K562 (cell line): ENCODE data around the gene MYCN. TPM values are rescaled to one million over a fixed set of nuclear protein-coding genes. Genes with fewer than 3 reads are reported as not detected.

Experiments
- ATAC-seq: fragments of 200-7000 bp; cut with Tn5 transposase; 3 replicates; pipeline ENCODE4 v1.9.1; 2020; ENCODE audit warnings: moderate library complexity
- BruUV-seq: library from RNA; stranded (reverse); fragments of 400-500 nt; replicated peaks from 2 replicates; lab custom pipeline; 2021; lab: Mats Ljungman, UMichigan
- CTCF ChIA-PET: fragments of 300-600 bp; formaldehyde crosslinking; extraction: SDS; loops from one replicate; lab custom pipeline; 2021; ENCODE audit warnings: low intra/inter-chr PET ratio; lab: Yijun Ruan, JAX
- POLR2A ChIA-PET: fragments of 300-600, 350-650 bp; sonication (Branson Sonifier 250); formaldehyde crosslinking; extraction: SDS; loops from one replicate; lab custom pipeline; 2021; ENCODE audit warnings: antibody characterized with exemption, inconsistent platforms; lab: Yijun Ruan, JAX
- DNase-seq, 4 experiments: peaks; one replicate each; pipeline versions ENCODE4 v3.0.0 to v3.0.0-alpha.2; 2011 to 2018; ENCODE audit warnings: low spot score in 3 of 4, mixed read lengths in 3 of 4; ENCODE audit errors: extremely low read depth in 1 of 4
- FAIRE-seq: peaks from 2 replicates; lab custom pipeline; 2011; peaks lifted over from hg19 to GRCh38; lab: Jason Lieb, UNC
- H2AFZ ChIP-seq: 2 replicates; pipeline ENCODE4 v1.6.0; 2011; ENCODE audit warnings: low read depth, low read length, control low read depth, inconsistent platforms
- H3K27ac ChIP-seq: fragments of 200-600 bp; 3 replicates; pipeline ENCODE4 v1.8.0; 2011; ENCODE audit warnings: low read depth, mild to moderate bottlenecking, control low read depth, inconsistent platforms, low read length, moderate library complexity, mixed read lengths; ENCODE audit errors: extremely low read depth
- H3K27me3 ChIP-seq, 2 experiments: fragments of 300-600 bp in 1 of 2; 2 replicates in 1 of 2; 3 replicates in 1 of 2; pipeline versions ENCODE4 v1.6.0 to v1.8.0; 2011; ENCODE audit warnings: inconsistent platforms in 2 of 2, low read length in 2 of 2, mild to moderate bottlenecking in 1 of 2, mixed read lengths in 1 of 2, moderate library complexity in 1 of 2; ENCODE audit not compliant: control insufficient read depth in 2 of 2, insufficient read depth in 2 of 2
- H3K36me3 ChIP-seq: fragments of 300-600 bp; 3 replicates; pipeline ENCODE4 v1.8.0; 2011; ENCODE audit warnings: mild to moderate bottlenecking, low read length, inconsistent platforms; ENCODE audit not compliant: control insufficient read depth, insufficient read depth
- H3K4me1 ChIP-seq, 2 experiments: fragments of 200-600 bp in 1 of 2; replicated peaks in 1 of 2; 2 replicates in 1 of 2; 3 replicates in 1 of 2; pipeline versions ENCODE4 v1.5.1 to v1.8.0; 2011; ENCODE audit warnings: inconsistent platforms in 2 of 2, low read length in 2 of 2, mild to moderate bottlenecking in 1 of 2, mixed read lengths in 1 of 2, moderate library complexity in 1 of 2; ENCODE audit not compliant: control insufficient read depth in 2 of 2, insufficient read depth in 2 of 2
- H3K4me2 ChIP-seq: 2 replicates; pipeline ENCODE4 v1.6.1; 2011; ENCODE audit warnings: low read length, control low read depth, inconsistent platforms, mixed read lengths; ENCODE audit not compliant: insufficient read depth
- H3K4me3 ChIP-seq: fragments of 200-600 bp; sonication (generic), shearing (Covaris generic); 2 replicates; pipeline ENCODE4 v1.5.1; 2016; ENCODE audit warnings: control low read depth, inconsistent platforms
- H3K79me2 ChIP-seq: fragments of 200-600 bp; 3 replicates; pipeline ENCODE4 v1.8.0; 2011; ENCODE audit warnings: low read length, inconsistent platforms; ENCODE audit not compliant: control insufficient read depth, insufficient read depth
- H3K9ac ChIP-seq, 2 experiments: 2 replicates each; pipeline versions ENCODE4 v1.6.0 to v1.6.1; 2011; ENCODE audit warnings: low read depth in 2 of 2, low read length in 2 of 2, control low read depth in 1 of 2, inconsistent platforms in 1 of 2, mild to moderate bottlenecking in 1 of 2, mixed read lengths in 1 of 2; ENCODE audit not compliant: insufficient read depth in 1 of 2
- H3K9me1 ChIP-seq: one replicate; pipeline ENCODE4 v1.6.0; 2011; ENCODE audit warnings: inconsistent platforms, mild to moderate bottlenecking, low read length, moderate library complexity; ENCODE audit not compliant: control insufficient read depth, insufficient read depth
- H3K9me3 ChIP-seq: replicated peaks from 2 replicates; pipeline ENCODE4 v1.5.1; 2011; ENCODE audit warnings: low read depth, low read length, inconsistent platforms; ENCODE audit not compliant: control insufficient read depth, insufficient read depth
- H4K20me1 ChIP-seq: replicated peaks from 2 replicates; pipeline ENCODE4 v1.6.1; 2011; ENCODE audit warnings: low read length, inconsistent platforms, mixed read lengths; ENCODE audit not compliant: control insufficient read depth, insufficient read depth
- CAMTA2 ChIP-seq: fragments of 250-450 bp; sonication (Bioruptor Pico); conservative IDR thresholded peaks from 2 replicates; pipeline ENCODE4 v1.5.1; 2022
- NR0B1 ChIP-seq: fragments of 450-650 bp; IDR thresholded peaks from one replicate; pipeline ENCODE4 v1.6.1; 2018; ENCODE audit warnings: mild to moderate bottlenecking, moderate library complexity; ENCODE audit not compliant: partially characterized antibody
- PHF21A ChIP-seq: fragments of 450-650 bp; IDR thresholded peaks from 2 replicates; pipeline ENCODE4 v1.6.1; 2017; ENCODE audit warnings: low read depth, borderline replicate concordance
- RNF2 ChIP-seq: sonication (generic); IDR thresholded peaks from 2 replicates; pipeline ENCODE4 v1.6.1; 2016
- THRAP3 ChIP-seq: fragments of 450-650 bp; IDR thresholded peaks from 2 replicates; pipeline ENCODE4 v1.6.1; 2016; ENCODE audit warnings: mild to moderate bottlenecking, inconsistent platforms, borderline replicate concordance
- ZNF239 ChIP-seq: fragments of 250-450 bp; sonication (Bioruptor Pico); IDR thresholded peaks from 2 replicates; pipeline ENCODE4 v1.4.0; 2020; ENCODE audit warnings: mild to moderate bottlenecking
- ZNF57 ChIP-seq: fragments of 450-650 bp; formaldehyde crosslinking; IDR thresholded peaks from 2 replicates; pipeline ENCODE4 v1.4.0; 2020; ENCODE audit warnings: mild to moderate bottlenecking, moderate library complexity
- WGBS: fragments of 100-300 bp; shearing (Covaris generic); methylation state at CpG from one replicate; pipeline ENCODE4 v1.1.6; 2016; ENCODE audit warnings: low coverage, mixed read lengths; ENCODE audit not compliant: insufficient coverage; ENCODE audit errors: missing lambda C conversion rate; 5-methylcytosine and 5-hydroxymethylcytosine counted together
- in situ Hi-C: fragments of 300-500 bp; cut with MboI; formaldehyde crosslinking; loops from 4 replicates; pipeline ENCODE4 v1.15.0; 2018; ENCODE audit warnings: inconsistent platforms, mixed read lengths
- intact Hi-C: fragments of 100-400 bp; cut with micrococcal nuclease; formaldehyde crosslinking; loops from 2 replicates; pipeline ENCODE4 v1.14.2; 2022
- polyA plus RNA-seq, 8 experiments: library from polyadenylated mRNA; depleted of rRNA in 4 of 8; stranded (reverse) in 5 of 8; unstranded in 3 of 8; fragments of >200 nt; fragmentation: Nextera tagmentation in 2 of 8; fragmentation: Illumina TruSeq in 1 of 8; extraction: Ambion mirVana in 2 of 8; extraction: Trizol in 1 of 8; gene quantifications; 2 replicates each; pipeline versions ENCODE4 v1.2.1 to v1.2.3, GENCODE V29; 2011 to 2014; ENCODE audit warnings: inconsistent platforms in 1 of 8, missing spikeins in 1 of 8
- total RNA-seq, 7 experiments: library from RNA; depleted of rRNA in 6 of 7; stranded (reverse); fragments of >200 nt in 6 of 7; fragmentation: Illumina TruSeq in 2 of 7; extraction: Trizol in 2 of 7; gene quantifications; 2 replicates each; pipeline versions ENCODE4 v1.2.1 to v1.2.3, GENCODE V29; 2011 to 2021; ENCODE audit warnings: low replicate concordance in 1 of 7

Gene MYCN
- total and polyA plus RNA-seq, 9 of the 15 experiments (the other 6 are each of a cell fraction or from before 2014, with no cell fraction given), result not detected

- TF ChIP-seq NR0B1, result no peak
- no peak for TF ChIP-seq RNF2
- no peak for TF ChIP-seq PHF21A
- no peak for TF ChIP-seq ZNF57 (CRISPR knock-in tag)
- TF ChIP-seq CAMTA2 (CRISPR knock-in tag), result no peak
Observed at GRCh38 chr2:15956751-15957736, 16.7 kb downstream of the MYCN start (continued).

DNA sequence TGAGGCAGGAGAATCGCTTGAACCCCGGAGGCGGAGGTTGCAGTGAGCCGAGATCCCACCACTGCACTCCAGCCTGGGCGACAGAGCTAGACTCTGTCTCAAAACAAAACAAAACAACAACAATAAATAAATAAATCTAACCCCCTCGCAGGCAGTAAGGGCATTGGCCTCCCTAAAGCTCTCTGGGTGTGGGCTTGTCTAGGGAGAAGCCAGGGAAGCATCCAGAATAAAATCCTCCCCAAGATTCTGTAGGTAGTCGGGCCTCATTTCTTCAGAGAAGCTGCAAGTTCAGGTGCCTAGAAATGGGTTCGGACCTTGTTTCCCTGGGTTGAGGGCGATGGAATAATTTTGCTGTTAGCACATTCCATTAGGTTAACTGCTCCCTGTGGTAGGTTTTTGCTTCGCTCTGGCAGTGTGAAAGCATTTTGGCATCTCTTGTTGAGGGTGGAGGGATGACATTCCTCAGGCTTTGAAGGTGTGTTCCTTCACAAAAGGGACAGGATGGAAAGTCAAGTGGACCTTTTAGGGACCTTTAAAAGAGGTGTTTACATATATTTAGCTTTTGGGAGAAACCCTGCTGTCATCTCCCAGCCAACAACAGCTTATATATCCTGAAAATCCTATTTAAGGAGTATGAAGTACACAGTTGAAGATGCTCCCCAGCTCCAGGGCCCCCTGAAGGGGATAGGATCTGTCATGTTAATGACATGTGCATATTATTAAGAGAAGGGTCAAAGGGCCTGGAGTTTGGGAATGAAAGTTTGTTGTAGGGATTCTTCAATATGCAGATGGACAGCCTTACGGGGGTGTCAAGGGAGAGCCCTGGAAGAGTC lies 17.7 kb downstream of the MYCN start:
- ATAC-seq (no peak), FAIRE-seq (no peak), DNase-seq (no peak)
- BruUV-seq, result no TSS peak
- no peaks in the 10 kb centered on the region for H3K36me3 ChIP-seq
- no peak overlapping the region for H3K9ac ChIP-seq
- ChIA-PET CTCF (no interaction called here), POLR2A (interaction anchor here (0.7 kb wide), 1 partner anchor 24 kb away, joined by 3 read pairs; no protein-coding TSS in a partner anchor)
- intact Hi-C loops (no loop called here), in situ Hi-C loops (no loop called here)
- no peak overlapping the region for H3K4me3 ChIP-seq
- no peak overlapping the region for H2AFZ ChIP-seq
- H3K9me1 ChIP-seq, result no peaks in the 10 kb centered on the region
- H4K20me1 ChIP-seq, result no peaks in the 10 kb centered on the region; the same call in 1 of the 2 replicates
- under 1% methylated on average over 11 of the region's 11 CpGs for WGBS
- H3K27me3 ChIP-seq, result peaks cover 9 to 11% of the 10 kb centered on the region in 2 experiments; a peak in 3 of 5 replicates
- no peak overlapping the region for H3K4me2 ChIP-seq
- no peaks in the 10 kb centered on the region for H3K79me2 ChIP-seq
- TF ChIP-seq ZNF239 (CRISPR knock-in tag) (no peak), THRAP3 (no peak)
- H3K4me1 ChIP-seq, result no peaks in the 10 kb centered on the region
- no peak overlapping the region for H3K27ac ChIP-seq
- no peaks in the 10 kb centered on the region for H3K9me3 ChIP-seq
